ENCODE measurements around the gene UMAD1. TPM values are rescaled to one million over a fixed set of nuclear protein-coding genes. Genes with fewer than 3 reads are reported as not detected.

UMAD1 gene
- total and polyA plus RNA-seq, 3 donors from 2014 or later, result 11.1 to 17.3 (median 12.6) TPM

- no peak overlapping the region for H3K27ac ChIP-seq
- no peaks in the 10 kb centered on the region for H3K36me3 ChIP-seq (ENCODE audit: low read depth, missing control alignments)
- no peak for DNase-seq
- no peak for TF ChIP-seq CTCF (IDR thresholded peaks at IDR 0.05)
- TF ChIP-seq POLR2A (IDR thresholded peaks at IDR 0.05), result no peak
- no peaks in the 10 kb centered on the region for H3K4me1 ChIP-seq
- no peaks in the 10 kb centered on the region for H3K27me3 ChIP-seq
- 41 to 64% methylated on average over 2 of the region's 2 CpGs for WGBS, 2 donors
- intact Hi-C loops (cut with DNase I; ENCODE audit: low total_unique reads), result no loop called here
- H3K4me3 ChIP-seq, result no peak overlapping the region
- no peaks in the 10 kb centered on the region for H3K9me3 ChIP-seq
These were observed 152.7 kb downstream of the UMAD1 start for GRCh38 chr7:7793249-7793648.

GRCh38 chr7:7793921-7794320, 153.4 kb downstream of the UMAD1 start:
- intact Hi-C loops (cut with DNase I; ENCODE audit: low total_unique reads), result no loop called here
- 76 to 98% methylated on average over 1 of the region's 1 CpG for WGBS, 2 donors
- TF ChIP-seq CTCF (IDR thresholded peaks at IDR 0.05), result no peak
- no peak for TF ChIP-seq POLR2A (IDR thresholded peaks at IDR 0.05)
- H3K27ac ChIP-seq, result no peak overlapping the region
- DNase-seq, result no peak
- no peaks in the 10 kb centered on the region for H3K27me3 ChIP-seq
- no peaks in the 10 kb centered on the region for H3K36me3 ChIP-seq (ENCODE audit: low read depth, missing control alignments)
- H3K9me3 ChIP-seq, result no peaks in the 10 kb centered on the region
- no peaks in the 10 kb centered on the region for H3K4me1 ChIP-seq
- no peak overlapping the region for H3K4me3 ChIP-seq

GRCh38 chr7:7795203-7795602, 154.7 kb downstream of the UMAD1 start:
- Histone ChIP-seq H3K36me3 (ENCODE audit: low read depth, missing control alignments) (no peaks in the 10 kb centered on the region), H3K9me3 (no peaks in the 10 kb centered on the region), H3K27me3 (no peaks in the 10 kb centered on the region), H3K4me3 (no peak overlapping the region), H3K4me1 (no peaks in the 10 kb centered on the region), H3K27ac (no peak overlapping the region)
- intact Hi-C loops (cut with DNase I; ENCODE audit: low total_unique reads), result no loop called here
- 76 to 81% methylated on average over 2 of the region's 2 CpGs for WGBS, 2 donors
- DNase-seq, result no peak
- TF ChIP-seq CTCF (IDR thresholded peaks at IDR 0.05) (no peak), POLR2A (IDR thresholded peaks at IDR 0.05) (no peak)

- WGBS, 2 donors, result 72 to 86% methylated on average over 1 of the region's 1 CpG
These were observed 155.1 kb downstream of the UMAD1 start for GRCh38 chr7:7795630-7796121.

More at GRCh38 chr7:7795630-7796121, 155.1 kb downstream of the UMAD1 start:
- Histone ChIP-seq H3K4me3 (no peak overlapping the region), H3K27me3 (no peaks in the 10 kb centered on the region), H3K9me3 (no peaks in the 10 kb centered on the region), H3K4me1 (no peaks in the 10 kb centered on the region), H3K27ac (no peak overlapping the region), H3K36me3 (ENCODE audit: low read depth, missing control alignments) (no peaks in the 10 kb centered on the region)
- TF ChIP-seq CTCF (IDR thresholded peaks at IDR 0.05), result no peak
- TF ChIP-seq POLR2A (IDR thresholded peaks at IDR 0.05), result no peak
- DNase-seq, result no peak
- intact Hi-C loops (cut with DNase I; ENCODE audit: low total_unique reads), result no loop called here

All from testis (tissue), 3 donors.